HG02763 (cell line): Measurements from ENCODE around the gene TRIM39.

Experiments used
- ATAC-seq: cut with Tn5 transposase; IDR thresholded peaks from one replicate; pipeline ENCODE4 v1.9.1; 2021; ENCODE audit warnings: mild to moderate bottlenecking, moderate library complexity; ENCODE audit not compliant: unreplicated experiment

TRIM39 gene

DNA sequence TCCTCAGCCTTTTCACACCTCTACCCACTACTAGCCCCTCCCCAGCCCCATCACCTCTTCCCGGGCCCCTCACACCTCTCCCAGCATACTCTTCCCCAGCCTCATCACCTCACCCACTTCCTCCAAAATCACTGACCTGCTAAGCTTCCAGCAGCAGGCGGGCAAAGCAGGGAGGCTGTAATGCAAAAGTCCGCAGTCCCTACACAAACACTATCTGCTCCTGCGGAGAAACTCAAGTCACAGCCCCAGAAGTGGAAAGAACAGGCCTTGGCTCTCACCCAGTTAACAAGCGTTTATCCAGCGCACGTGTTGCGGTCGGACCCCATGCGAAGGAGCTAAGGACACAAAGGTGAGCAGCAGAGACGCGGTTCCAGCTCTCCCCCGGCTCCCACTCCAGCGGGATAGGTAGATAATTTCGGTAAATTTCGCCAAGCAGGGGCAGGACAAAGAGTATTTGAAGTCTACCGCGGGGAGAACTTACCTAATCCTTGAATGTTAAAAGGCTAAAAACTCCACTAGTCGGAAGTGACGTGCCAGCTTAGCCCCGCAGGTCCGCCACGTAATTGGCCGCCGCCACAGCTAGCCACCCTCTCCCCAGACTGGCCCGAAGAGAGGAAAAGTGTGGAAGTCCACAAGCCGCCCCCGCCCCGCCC lies 728 bp upstream of the TRIM39 start:
- ATAC-seq: peak; percentile 34

DNA sequence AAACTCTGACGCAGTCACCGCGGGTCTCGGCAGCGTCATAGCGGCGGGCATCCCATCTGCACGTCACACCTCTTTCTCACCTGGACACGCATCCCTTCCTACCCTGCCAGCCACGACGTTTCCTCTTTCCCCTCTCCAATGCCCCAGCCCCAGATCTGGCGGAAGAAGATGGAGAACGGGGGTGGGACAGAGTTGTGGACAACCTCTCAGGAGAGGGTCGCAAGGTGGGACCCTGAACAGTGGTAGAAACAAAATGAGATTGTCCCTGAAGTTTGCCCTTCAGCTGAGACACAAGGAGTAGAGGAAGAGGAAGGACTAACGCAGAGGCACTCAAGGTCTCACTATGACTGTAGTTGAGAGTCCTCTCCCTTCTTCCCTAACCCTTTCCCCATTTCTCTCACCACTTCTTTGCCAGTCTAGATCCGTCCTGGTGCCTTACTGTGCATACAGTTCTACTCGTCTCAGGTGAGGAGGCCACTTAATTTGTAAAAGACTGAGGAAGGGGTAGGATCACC lies 562 bp downstream of the TRIM39 start:
- ATAC-seq: no peak

DNA sequence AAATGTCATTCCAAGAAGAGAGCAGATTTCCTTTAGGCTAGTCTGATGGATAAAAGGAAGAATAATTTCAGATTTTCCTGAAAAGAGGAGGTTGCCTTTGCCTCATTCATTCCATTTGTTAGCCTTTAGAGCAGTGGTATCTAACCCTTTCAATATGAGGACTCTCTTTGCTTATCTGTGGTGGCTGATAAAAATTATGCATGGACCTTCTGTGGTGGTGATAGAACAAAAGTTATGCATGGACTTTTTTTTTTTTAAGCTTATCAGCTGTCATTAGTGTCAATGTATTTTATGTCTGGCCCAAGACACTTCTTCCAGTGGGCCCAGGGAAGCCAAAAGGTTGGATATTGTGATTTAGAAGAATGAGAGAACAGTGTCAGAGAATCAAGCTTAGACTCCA lies 1.7 kb downstream of the TRIM39 start:
- no peak for ATAC-seq

DNA sequence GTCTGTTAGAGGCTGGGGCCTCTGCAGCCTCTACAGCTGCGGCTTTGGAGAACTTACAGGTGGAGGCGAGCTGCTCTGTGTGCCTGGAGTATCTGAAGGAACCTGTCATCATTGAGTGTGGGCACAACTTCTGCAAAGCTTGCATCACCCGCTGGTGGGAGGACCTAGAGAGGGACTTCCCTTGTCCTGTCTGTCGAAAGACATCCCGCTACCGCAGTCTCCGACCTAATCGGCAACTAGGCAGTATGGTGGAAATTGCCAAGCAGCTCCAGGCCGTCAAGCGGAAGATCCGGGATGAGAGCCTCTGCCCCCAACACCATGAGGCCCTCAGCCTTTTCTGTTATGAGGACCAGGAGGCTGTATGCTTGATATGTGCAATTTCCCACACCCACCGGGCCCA lies 2.6 kb downstream of the TRIM39 start:
- ATAC-seq: no peak

DNA sequence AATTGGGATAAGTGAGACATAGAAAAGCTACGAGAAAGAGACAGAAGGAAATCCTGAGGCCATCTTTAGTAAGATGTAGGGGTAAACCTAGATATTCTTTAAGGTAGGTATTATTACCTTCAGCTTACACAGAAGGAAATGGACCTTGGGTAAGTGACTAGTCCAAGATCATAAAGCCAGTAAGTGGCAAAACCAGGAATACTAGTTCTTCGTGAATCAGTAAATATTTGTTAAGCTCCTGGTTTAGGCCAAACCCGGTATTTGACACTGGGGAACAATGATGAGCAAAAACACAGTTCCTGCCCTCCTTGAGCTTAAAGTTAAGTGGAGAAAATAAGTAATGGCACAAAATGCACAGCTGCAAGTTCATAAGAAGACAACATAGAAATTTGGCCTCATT lies 5.3 kb downstream of the TRIM39 start:
- no peak for ATAC-seq

DNA sequence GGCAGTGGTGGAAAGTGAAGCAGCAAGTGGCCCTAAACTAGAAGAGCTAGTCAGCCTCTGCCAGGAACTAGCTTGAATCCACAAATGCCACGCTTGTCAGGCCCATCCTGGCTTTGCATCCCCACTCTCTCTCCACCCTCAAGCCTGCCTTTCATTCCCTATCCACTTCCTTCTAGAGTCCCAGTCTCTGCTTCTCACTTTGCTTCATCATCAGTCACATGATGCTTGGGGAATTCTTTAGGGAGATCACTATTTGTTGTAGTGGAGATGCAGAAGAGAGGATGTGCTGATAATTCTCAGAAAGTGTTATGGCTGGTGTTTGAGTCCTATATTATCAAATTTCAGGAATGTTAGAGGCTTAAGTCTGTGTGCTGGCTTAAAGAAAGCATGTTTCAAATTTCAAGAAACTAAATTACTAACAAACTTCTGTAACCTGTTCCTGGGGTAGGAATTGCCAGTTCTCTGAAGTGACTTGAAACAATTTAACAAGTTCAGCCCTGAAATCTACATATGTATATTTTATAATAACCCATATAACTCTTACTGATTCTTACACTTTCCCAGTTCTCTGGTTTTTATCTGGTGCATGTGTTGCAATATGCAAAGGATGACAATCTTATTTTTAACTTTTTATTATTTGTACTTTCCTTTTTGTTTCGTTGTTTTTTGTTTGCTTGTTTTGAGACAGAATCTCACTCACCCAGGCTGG lies 7.5 kb downstream of the TRIM39 start:
- ATAC-seq: no peak

DNA sequence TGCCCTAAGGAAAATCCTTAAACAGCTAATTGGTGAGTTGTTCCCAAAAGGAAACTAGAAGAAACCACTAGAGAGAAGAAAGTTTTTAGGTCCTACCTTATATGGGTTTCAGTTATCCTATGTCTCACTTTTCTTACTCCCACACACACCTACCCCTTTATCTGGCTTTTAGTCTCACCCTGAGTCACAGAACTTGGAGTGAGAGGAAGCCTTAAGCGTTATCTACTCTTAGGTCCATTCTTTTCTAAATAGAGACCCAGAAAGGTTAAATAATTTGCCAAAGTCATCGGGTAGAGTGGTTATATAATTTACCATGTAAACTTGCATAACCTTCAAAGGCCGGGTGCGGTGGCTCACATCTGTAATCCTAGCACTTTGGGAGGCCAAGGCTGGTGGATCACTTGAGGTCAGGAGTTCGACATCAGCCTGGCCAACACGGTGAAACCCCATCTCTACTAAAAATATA lies 13.9 kb downstream of the TRIM39 start:
- no peak for ATAC-seq

DNA sequence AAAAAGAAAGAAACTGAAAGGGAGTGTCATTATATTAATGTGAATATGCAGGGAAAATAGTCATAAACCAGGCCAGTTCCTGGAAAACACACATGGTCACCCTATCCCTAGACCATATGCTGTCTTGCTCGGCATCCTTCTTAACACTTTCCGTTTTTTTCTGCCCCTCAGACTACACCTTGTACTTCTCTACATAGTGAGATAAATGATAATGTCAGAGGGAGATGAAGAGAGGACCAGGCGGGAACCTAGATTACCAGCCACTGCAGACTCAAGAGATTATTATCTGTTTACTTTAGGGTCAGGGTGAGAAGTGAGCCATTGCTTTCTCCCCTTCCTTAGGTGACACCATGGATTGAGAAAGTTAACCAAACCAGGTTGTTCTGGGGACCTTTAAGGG lies 14.5 kb downstream of the TRIM39 start:
- no peak for ATAC-seq

DNA sequence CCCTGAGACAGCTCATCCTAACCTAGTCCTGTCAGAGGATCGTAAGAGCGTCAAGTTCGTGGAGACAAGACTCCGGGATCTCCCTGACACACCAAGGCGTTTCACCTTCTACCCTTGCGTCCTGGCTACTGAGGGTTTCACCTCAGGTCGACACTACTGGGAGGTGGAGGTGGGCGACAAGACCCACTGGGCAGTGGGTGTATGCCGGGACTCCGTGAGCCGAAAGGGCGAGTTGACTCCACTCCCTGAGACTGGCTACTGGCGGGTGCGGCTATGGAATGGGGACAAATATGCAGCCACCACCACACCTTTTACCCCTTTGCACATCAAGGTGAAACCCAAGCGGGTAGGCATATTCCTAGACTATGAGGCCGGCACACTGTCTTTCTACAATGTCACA lies 15.0 kb downstream of the TRIM39 start:
- ATAC-seq: no peak

DNA sequence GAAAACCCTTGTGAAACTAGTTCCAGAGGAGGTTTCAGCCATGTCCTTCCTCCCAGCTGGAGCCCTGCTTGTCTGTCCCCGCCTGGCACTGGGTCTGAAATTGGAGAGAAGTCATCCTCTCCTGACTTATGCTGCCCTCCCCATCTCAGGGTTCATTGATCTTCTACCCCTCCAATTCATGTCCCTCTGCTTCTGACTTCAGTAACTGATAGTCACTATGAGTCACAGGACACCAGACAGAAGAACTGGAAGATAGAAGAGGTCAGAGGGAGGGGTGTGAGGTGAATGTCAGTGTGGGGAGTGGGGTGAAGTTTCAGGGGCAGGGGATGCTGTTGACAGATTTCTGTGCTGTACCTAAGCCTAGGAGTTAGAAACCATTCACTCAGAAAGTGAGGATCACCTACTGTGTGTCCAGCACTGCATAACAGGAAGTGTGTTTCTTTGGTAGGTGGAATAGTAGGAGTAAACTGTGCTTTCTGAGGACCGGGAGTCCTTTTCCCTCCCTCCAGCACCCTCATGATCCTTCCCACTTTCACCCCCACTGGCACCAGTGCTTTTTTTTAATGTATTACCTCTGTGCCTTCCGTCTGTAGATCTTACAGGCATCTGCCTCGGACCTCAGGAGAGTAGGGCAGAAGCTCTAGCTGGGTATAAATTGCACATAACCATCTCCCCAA lies 17.6 kb downstream of the TRIM39 start:
- no peak for ATAC-seq

DNA sequence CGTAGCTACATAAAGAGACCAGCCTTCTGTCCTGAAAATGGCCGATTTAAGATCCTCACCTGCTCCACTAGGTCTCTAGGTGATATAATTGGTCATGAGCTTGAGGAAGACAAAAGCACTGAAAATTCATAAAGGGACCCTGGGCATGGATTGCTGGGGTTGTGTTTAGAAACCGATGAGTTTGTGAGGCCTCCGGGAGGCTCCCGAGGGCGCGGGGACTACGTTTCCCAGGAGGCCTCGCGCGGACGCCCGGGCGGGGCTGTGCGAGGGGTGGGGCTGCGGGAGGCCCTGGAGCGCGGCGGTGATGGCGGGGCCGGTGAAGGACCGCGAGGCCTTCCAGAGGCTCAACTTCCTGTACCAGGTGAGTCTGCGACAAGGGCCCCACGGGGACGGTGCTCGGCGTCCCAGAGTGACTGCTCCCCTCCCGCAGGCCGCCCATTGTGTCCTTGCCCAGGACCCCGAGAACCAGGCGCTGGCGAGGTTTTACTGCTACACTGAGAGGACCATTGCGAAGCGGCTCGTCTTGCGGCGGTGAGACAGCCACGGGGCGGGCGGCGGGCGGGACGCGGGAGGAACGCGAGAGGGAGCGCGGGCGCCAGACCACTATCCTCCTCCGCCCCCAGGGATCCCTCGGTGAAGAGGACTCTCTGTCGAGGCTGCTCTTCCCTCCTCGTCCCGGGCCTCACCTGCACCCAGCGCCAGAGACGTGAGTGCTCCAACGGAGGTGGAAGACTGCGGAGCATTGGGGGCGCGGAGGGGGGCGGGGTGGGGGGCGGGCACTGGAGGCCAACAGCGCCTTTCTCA lies 18.3 kb downstream of the TRIM39 start, which contains the start of gene RPP21:
TSS of gene RPP21 (plus strand) at position 289 of the 804 bp plus-strand sequence. CDS start at position 305, 16 bp downstream.
- ATAC-seq: peak; percentile 86

DNA sequence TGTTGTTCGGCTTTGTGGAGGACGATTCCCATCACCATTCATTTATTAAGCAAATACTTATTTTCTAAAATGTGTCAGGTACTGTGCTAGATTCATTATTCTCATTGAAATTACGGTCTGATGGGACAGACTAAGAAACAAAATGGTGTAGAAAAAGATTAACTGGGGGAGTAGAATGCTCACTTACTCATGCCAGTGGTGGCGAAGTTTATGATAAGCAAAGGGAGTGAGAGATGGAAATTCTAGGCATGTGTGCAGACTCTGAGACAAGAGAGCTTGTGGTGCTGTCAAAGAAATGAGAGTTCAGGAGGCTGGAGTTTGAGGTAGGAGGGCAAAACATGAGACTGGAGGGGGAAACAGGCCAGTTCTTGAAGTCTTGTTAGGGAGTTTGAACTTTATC lies 19.1 kb downstream of the TRIM39 start:
- no peak for ATAC-seq

DNA sequence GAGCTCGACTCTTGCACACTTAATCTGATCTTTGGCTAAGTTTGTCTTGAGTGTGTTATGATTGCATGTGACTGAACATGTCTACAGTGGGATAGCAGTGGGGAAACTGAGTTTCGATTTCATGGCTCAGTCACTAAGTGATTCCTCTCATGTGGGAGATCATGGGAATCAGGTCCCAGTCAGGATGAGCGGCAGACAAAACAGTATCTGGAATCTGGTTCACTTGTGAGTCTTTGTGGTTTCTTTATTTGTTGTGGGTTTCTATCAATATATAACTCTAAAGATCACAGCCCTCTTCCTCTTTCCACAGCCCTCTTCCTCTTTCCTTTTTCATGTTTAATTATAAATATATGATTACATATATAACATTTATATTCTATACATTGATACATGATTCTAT lies 22.2 kb downstream of the TRIM39 start:
- ATAC-seq: no peak

DNA sequence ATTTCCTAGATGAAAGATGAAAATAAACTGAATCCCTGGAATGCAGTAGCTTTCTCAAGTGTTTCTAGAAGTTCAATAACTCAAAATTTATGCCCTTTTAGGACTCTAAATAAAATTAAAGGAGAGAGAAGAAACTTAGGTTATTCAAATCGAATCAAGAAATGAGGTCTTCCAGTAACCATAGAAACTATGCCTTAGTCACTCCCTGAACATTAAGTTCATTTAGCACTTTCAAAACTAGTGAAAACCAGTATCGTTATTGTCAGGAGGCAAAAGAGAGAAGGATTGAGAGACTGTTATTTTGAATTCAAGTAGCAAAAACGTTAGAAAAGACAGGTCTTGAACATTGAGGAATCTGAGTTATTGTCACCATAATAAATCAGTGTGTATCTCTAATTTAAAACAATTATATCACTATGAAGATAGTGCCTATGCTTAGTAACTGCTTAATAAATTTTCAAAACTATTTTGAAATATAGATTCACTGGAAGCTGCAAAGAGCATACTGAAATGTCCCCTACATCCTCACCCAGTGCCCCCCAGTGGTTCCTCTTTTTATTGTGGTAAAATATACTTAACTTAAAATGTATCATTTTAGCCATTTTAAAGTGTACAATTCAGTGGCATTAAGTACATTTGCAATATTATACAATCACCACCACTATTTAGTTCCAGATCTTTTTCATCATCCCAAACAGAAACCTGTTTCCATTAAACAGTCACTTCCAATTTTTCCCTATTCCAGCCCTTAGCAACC lies 22.9 kb downstream of the TRIM39 start:
- ATAC-seq: no peak

DNA sequence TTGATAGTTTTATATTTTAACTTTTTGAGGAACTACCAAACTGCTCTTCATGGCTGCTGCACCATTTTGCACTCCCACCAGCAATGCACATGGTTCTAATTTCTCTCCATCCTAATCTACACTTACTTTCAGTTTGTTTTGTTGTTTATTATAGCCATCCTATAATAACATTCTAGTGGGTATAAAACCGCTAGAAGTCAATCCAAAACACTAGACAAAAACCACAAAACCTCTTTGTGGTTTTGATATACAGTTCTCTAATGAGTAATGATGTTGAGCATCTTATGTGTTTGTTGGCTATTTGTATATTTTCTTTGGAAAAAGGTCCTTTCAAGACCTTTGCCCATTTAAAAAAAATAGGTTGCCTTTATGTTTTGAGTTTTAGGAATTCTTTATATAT lies 23.8 kb downstream of the TRIM39 start:
- no peak for ATAC-seq

DNA sequence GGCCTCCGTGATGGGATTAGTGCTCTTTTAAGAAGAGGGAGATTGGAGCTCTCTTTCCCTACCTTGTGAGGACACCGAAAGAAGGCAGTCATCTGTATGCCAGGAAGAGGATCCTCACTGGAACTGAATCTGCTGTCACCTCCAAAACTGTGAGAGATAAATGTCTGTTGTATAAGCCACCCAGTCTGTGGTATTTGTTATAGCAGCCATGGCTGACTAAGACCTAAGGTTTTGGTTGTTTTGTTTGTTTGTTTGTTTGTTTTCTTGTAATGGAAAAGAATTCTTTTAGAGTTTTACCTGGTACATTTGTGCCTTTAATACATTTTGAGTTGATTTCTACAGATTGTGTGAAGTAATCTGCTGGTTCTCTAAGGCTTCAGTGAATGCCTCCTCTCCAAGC lies 25.8 kb downstream of the TRIM39 start:
- no peak for ATAC-seq

DNA sequence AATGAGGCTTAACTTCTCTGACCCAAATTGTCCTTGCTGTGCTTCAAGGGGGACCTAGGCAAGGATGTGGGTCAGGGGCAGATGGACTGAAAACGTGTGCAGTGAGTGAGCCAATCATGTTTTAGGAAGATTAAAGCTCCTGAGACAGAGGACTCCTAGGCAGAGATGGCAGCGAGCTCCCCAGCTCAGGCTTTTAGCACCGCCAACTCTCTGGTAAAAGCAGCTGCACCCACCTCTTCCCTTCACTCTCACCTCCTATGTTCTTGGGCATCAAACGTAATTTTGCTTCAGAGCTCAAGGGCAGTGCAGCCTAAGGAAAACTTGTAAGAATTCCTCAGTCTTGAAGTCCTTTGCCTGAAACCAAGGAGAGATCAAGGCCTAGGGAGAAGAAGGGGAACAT lies 28.6 kb downstream of the TRIM39 start:
- ATAC-seq: no peak

DNA sequence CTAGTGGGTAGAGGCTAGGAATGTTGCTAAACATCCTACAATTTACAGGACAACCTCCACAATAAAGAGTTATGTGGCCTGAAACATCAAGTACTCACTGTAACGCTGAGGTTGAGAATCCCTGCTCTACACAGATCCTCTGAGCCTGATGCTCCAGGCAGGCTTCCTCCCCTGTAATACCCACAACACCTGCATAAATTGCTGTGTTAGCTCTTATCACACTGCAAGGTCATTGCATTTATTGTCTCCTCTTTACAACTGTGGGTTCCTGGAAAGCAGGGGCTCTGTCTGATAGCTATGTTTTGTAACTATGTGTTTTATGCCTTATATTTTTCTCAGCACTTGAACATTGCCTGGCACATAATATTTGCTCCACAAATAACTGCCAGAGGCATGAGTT lies 29.8 kb downstream of the TRIM39 start:
- no peak for ATAC-seq

DNA sequence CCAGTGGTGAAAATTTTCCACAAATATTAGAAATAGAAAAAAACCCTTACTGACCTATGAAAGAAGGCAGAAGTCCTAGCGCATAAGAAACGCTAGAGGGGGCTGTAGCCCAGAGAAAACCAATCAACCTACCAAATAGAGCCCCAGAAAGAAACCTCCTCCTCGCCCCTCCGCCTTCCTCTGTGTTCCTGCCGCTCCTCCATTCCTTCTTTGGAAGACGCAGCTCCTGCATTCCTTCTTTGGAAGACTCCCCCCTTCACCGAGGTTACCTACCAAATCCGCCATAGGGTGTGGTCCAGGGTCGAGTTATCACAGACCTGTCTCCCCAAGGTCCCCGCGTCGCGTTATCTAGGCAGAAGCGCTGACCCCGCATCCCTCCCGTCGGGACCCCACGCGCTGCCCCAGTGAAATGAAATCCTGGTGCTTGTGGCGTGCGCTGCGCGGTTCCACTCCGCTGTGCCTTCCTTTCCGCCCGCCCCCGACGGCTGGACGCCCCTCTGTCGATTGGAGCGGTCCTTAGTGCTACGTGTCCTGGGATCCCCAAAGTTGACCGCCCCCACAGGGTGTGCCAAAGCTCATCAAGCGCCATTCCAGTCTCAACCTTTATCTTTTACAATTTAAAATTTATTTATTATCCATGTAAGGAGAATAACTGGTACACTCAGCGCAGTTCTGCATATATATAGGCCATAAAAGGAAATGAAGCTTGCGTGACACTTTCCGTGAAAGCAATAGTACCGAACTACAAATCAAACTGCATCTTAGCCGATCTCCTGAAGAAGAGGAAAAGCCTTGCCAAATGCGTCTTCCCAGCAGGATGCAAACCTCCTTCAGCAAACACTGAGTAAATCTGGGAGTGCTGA lies 31.2 kb downstream of the TRIM39 start:
- no peak for ATAC-seq
